ENCODE measurements around the gene LRRIQ4. TPM values are rescaled to one million over a fixed set of nuclear protein-coding genes. Genes with fewer than 3 reads are reported as not detected.

LRRIQ4 gene
- total RNA-seq, 1 experiment from 2014 or later = not detected

DNA sequence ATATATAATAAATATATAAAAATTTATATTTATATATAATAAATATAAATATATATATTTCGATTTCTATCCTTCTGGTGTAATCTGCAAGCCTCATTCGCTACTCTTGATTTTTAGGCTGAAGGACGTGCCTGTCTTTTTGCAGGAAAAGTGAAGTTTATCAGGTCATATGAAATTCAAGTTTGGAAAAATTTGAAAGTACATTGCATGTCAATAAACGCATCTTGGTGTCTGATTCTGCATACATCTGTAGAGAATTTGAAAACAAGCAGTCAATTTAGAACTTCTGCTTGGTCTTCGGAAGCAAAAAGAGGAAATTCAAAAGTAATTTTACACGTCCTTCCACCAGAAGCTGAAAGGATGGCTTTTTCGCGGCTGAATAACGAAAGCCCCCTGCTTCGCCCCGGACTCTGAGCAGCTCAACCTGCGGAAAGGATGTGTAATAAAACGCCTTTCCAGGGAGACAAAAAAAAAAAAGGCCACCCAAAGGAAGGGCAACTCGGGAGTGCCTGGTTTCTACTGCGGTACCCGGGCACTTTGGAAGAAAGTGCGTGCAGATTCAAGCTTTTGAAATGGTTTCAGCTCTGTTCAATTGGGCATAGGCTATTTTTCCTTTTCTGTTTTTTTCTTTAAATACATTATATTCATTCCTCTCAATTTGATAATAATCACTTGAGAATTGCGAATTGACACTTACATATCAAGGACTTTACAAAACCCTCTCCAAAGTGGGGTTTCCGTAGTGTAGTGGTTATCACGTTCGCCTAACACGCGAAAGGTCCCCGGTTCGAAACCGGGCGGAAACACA, 41.0 kb upstream of the LRRIQ4 start:
- peak; percentile 72 to 78 for DNase-seq
- H3K4me1 ChIP-seq = no peaks in the 10 kb centered on the region
- peak overlapping the region; percentile 90 for H3K4me3 ChIP-seq (ENCODE audit: low read depth, low read length)
- H3K27me3 ChIP-seq (replicated peaks; ENCODE audit: control insufficient read depth, insufficient read depth, low read length) = no peaks in the 10 kb centered on the region
- H3K4me1 Mint-ChIP-seq (ENCODE audit: low read depth, unreplicated experiment) = peaks cover 5% of the 10 kb centered on the region
- TF ChIP-seq CTCF (IDR thresholded peaks at IDR 0.05; ENCODE audit: insufficient read depth in 1 of 2, low read depth in 1 of 2, low read length in 1 of 2, severe bottlenecking in 1 of 2, unreplicated experiment in 1 of 2) = no peak
- no peaks in the 10 kb centered on the region for H3K36me3 ChIP-seq (ENCODE audit: control insufficient read depth, insufficient read depth, low read length)
- no peaks in the 10 kb centered on the region for H3K27me3 Mint-ChIP-seq (ENCODE audit: insufficient read depth, unreplicated experiment)
- CTCF ChIA-PET = interaction anchor here (0.5 to 0.7 kb wide), 2 partner anchors 15 to 730 kb away, joined by 4 to 9 read pairs; no protein-coding TSS in a partner anchor
- peak overlapping the region; percentile 98 for H3K27ac Mint-ChIP-seq (ENCODE audit: unreplicated experiment)
- intact Hi-C loops (cut with micrococcal nuclease; ENCODE audit: unreplicated experiment) = loop anchor here (1.0 to 2.0 kb wide), 2 partner anchors 8 to 195 kb away; partner anchors contain the start of gene SEC62
- POLR2A ChIA-PET = interaction anchor here (0.7 kb wide), 1 partner anchor 1721 kb away, joined by 18 read pairs; no protein-coding TSS in a partner anchor
- H3K36me3 Mint-ChIP-seq (ENCODE audit: insufficient read depth, unreplicated experiment) = peaks cover 47% of the 10 kb centered on the region
- BruUV-seq (replicated peaks) = no TSS peak
- H3K9me3 ChIP-seq = no peaks in the 10 kb centered on the region
- peaks cover under 1% of the 10 kb centered on the region for H3K9me3 Mint-ChIP-seq (ENCODE audit: unreplicated experiment)
- H3K4me3 Mint-ChIP-seq (ENCODE audit: unreplicated experiment) = peak overlapping the region; percentile 94

DNA sequence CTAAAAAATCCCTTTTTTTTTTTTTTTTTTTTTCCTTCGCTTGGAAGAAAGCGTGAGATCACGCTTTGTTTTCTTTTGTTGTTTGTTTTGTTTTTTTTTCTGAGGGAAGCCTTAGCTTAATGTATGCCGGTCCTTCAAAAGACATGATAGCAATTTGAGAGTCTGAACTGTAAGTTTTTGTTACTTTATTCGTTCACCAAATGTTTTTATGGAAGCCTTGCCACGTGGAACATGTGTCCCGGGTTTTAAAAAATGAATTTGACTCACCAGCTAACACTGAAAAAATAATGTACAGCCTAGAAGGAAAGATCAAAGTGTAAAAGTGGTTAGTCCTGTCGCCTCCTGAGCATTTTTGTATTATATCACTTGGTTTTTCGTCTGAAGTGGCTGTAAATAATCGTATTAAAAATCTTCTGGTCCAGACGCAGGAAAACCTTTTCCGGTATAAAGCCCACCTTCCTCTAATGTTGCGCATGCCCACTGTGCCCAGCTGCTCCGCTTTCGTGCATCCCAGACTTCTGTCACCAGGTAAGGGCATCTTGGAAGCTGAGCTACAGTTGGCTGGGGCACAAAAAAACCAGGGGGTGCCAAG, 40.3 kb upstream of the LRRIQ4 start:
- no peak for TF ChIP-seq CTCF (IDR thresholded peaks at IDR 0.05; ENCODE audit: insufficient read depth in 1 of 2, low read depth in 1 of 2, low read length in 1 of 2, severe bottlenecking in 1 of 2, unreplicated experiment in 1 of 2)
- intact Hi-C loops (cut with micrococcal nuclease; ENCODE audit: unreplicated experiment) = loop anchor here (1.0 to 2.0 kb wide), 2 partner anchors 9 to 194 kb away; partner anchors contain the start of gene SEC62
- BruUV-seq (replicated peaks) = no TSS peak
- DNase-seq = peak; percentile 70 to 81
- no peaks in the 10 kb centered on the region for H3K27me3 Mint-ChIP-seq (ENCODE audit: insufficient read depth, unreplicated experiment)
- no peaks in the 10 kb centered on the region for H3K27me3 ChIP-seq (replicated peaks; ENCODE audit: control insufficient read depth, insufficient read depth, low read length)
- no peaks in the 10 kb centered on the region for H3K9me3 Mint-ChIP-seq (ENCODE audit: unreplicated experiment)
- POLR2A ChIA-PET = interaction anchor here (0.7 kb wide), 1 partner anchor 1722 kb away, joined by 18 read pairs; no protein-coding TSS in a partner anchor
- H3K9me3 ChIP-seq = no peaks in the 10 kb centered on the region
- peak overlapping the region; percentile 94 for H3K4me3 Mint-ChIP-seq (ENCODE audit: unreplicated experiment)
- H3K36me3 ChIP-seq (ENCODE audit: control insufficient read depth, insufficient read depth, low read length) = no peaks in the 10 kb centered on the region
- H3K4me1 ChIP-seq = no peaks in the 10 kb centered on the region
- CTCF ChIA-PET = interaction anchor here (0.5 to 0.7 kb wide), 2 partner anchors 16 to 731 kb away, joined by 4 to 9 read pairs; no protein-coding TSS in a partner anchor
- peak overlapping the region; percentile 90 for H3K4me3 ChIP-seq (ENCODE audit: low read depth, low read length)
- H3K36me3 Mint-ChIP-seq (ENCODE audit: insufficient read depth, unreplicated experiment) = peaks cover 50% of the 10 kb centered on the region
- peaks cover 5% of the 10 kb centered on the region for H3K4me1 Mint-ChIP-seq (ENCODE audit: low read depth, unreplicated experiment)
- H3K27ac Mint-ChIP-seq (ENCODE audit: unreplicated experiment) = peak overlapping the region; percentile 98

Data from Caco-2 (cell line).